Measurements from ENCODE around the gene RIPOR3. TPM values are rescaled to one million over a fixed set of nuclear protein-coding genes. Genes with fewer than 3 reads are reported as not detected.

Gene RIPOR3
- total RNA-seq, 1 donor from 2014 or later, result 0.53 TPM

- Histone ChIP-seq H3K27me3 (ENCODE audit: control insufficient read depth, insufficient read depth, low read length) (no peaks in the 10 kb centered on the region), H3K4me3 (ENCODE audit: low read depth, low read length) (no peak overlapping the region), H3K36me3 (ENCODE audit: control insufficient read depth, insufficient read depth, low read length) (no peaks in the 10 kb centered on the region)
- TF ChIP-seq CTCF (IDR thresholded peaks at IDR 0.05; ENCODE audit: insufficient read depth, low read length, severe bottlenecking), result no peak
- FAIRE-seq (no peak), DNase-seq (ENCODE audit: low read depth) (no peak)
These were observed 32.9 kb upstream of the RIPOR3 start for GRCh38 chr20:50724112-50724725.

GRCh38 chr20:50723672-50724071, 32.3 kb upstream of the RIPOR3 start:
- no peak for TF ChIP-seq CTCF (IDR thresholded peaks at IDR 0.05; ENCODE audit: insufficient read depth, low read length, severe bottlenecking)
- no peaks in the 10 kb centered on the region for H3K36me3 ChIP-seq (ENCODE audit: control insufficient read depth, insufficient read depth, low read length)
- FAIRE-seq (no peak), DNase-seq (ENCODE audit: low read depth) (no peak)
- H3K27me3 ChIP-seq (ENCODE audit: control insufficient read depth, insufficient read depth, low read length), result no peaks in the 10 kb centered on the region
- no peak overlapping the region for H3K4me3 ChIP-seq (ENCODE audit: low read depth, low read length)

GRCh38 chr20:50722424-50723155, 31.2 kb upstream of the RIPOR3 start:
- H3K36me3 ChIP-seq (ENCODE audit: control insufficient read depth, insufficient read depth, low read length), result no peaks in the 10 kb centered on the region
- no peaks in the 10 kb centered on the region for H3K27me3 ChIP-seq (ENCODE audit: control insufficient read depth, insufficient read depth, low read length)
- FAIRE-seq (no peak), DNase-seq (ENCODE audit: low read depth) (no peak)
- H3K4me3 ChIP-seq (ENCODE audit: low read depth, low read length), result no peak overlapping the region
- TF ChIP-seq CTCF (IDR thresholded peaks at IDR 0.05; ENCODE audit: insufficient read depth, low read length, severe bottlenecking), result no peak

GRCh38 chr20:50721881-50722281, 30.5 kb upstream of the RIPOR3 start:
- TF ChIP-seq CTCF (IDR thresholded peaks at IDR 0.05; ENCODE audit: insufficient read depth, low read length, severe bottlenecking), result no peak
- Histone ChIP-seq H3K36me3 (ENCODE audit: control insufficient read depth, insufficient read depth, low read length) (no peaks in the 10 kb centered on the region), H3K4me3 (ENCODE audit: low read depth, low read length) (no peak overlapping the region), H3K27me3 (ENCODE audit: control insufficient read depth, insufficient read depth, low read length) (no peaks in the 10 kb centered on the region)
- no peak for DNase-seq (ENCODE audit: low read depth)
- no peak for FAIRE-seq

- DNase-seq (ENCODE audit: low read depth) (no peak), FAIRE-seq (no peak)
- no peak for TF ChIP-seq CTCF (IDR thresholded peaks at IDR 0.05; ENCODE audit: insufficient read depth, low read length, severe bottlenecking)
- H3K27me3 ChIP-seq (ENCODE audit: control insufficient read depth, insufficient read depth, low read length), result no peaks in the 10 kb centered on the region
- H3K36me3 ChIP-seq (ENCODE audit: control insufficient read depth, insufficient read depth, low read length), result no peaks in the 10 kb centered on the region
- H3K4me3 ChIP-seq (ENCODE audit: low read depth, low read length), result no peak overlapping the region
These were observed 29.2 kb upstream of the RIPOR3 start for GRCh38 chr20:50720582-50720981.
